ENCODE measurements around the gene CTSD.

- TF ChIP-seq CTCF (IDR thresholded peaks at IDR 0.05) (no peak), EP300 (IDR thresholded peaks at IDR 0.05) (no peak)
Measured at GRCh38 chr11:1779806-1780699, 16.3 kb upstream of the CTSD start.

Data from tibial nerve (tissue), 4 donors.